HEK293 (cell line): ENCODE data around the gene PLK5.

Source experiments
- CTCF ChIP-seq: fragments of 450-650 bp; formaldehyde crosslinking; IDR thresholded peaks from 2 replicates; pipeline ENCODE4 v1.5.1; 2016; ENCODE audit warnings: missing biosample characterization, missing genetic modification characterization
- MEIS1 ChIP-seq: sonication (generic); formaldehyde crosslinking; IDR thresholded peaks from 2 replicates; pipeline ENCODE4 v1.8.1; 2022; ENCODE audit warnings: missing genetic modification reagents, mild to moderate bottlenecking, borderline replicate concordance
- REST ChIP-seq: fragments of 450-650 bp; formaldehyde crosslinking; IDR thresholded peaks from 2 replicates; pipeline ENCODE4 v1.5.1; 2016; ENCODE audit warnings: missing biosample characterization, missing genetic modification characterization
- ZNF140 ChIP-seq: fragments of 450-650 bp; formaldehyde crosslinking; IDR thresholded peaks from 2 replicates; pipeline ENCODE4 v1.5.1; 2016; ENCODE audit warnings: missing biosample characterization, missing genetic modification characterization
- ZNF248 ChIP-seq: fragments of 450-650 bp; formaldehyde crosslinking; IDR thresholded peaks from 2 replicates; pipeline ENCODE4 v1.5.1; 2017; ENCODE audit warnings: missing biosample characterization, missing genetic modification characterization

- TF ChIP-seq ZNF248 (tag by site-specific recombination) (no peak), CTCF (no peak), MEIS1 (CRISPR knock-in tag) (no peak), REST (no peak), ZNF140 (no peak)
These were observed 42.0 kb upstream of the PLK5 start for GRCh38 chr19:1481893-1482360.
